Amygdala (tissue), 56 donors: ENCODE data around the gene SORCS2.

ENCODE experiments used
- DNase-seq, 56 donors: peaks; one replicate each; lab custom pipeline; 2025; lab: John Stamatoyannopoulos, UW

The SORCS2 gene

DNA sequence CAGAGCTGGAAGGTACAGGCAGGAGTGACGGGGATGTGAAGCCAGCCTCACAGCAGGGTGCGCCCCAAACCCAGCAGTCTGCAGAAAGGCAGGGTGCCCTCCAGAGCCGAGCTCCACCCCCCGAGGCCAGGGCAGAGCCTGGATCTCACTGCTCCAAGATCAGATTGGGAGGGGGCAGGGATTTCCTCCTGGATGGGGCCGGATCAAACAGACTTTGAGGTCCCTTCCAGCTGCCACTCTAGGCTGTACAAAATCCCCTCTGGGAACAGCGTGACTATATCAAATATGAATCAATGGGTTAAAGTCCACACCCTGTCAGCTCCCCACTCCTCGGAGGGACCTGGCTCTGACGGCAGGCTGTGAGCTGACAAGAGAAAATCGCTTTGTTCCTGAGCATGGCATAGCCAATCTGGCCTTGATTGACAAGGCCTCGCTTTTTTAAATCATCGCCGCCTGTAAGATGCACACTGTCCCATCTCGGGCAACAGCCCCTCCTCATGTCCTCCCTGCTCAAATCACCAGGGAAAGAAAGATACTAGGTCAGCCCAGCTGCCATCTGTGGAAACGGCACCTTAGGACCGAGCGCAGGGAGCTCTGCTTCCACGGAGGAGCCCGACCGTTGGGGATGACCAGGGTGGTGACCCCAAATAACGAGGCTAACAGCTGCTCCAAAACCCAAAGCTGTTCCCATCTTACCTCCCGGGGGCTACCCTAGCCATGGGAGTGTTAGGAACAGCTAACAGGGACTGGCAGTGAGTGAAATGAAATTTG, 202.5 kb downstream of the SORCS2 start:
- no peak for DNase-seq

DNA sequence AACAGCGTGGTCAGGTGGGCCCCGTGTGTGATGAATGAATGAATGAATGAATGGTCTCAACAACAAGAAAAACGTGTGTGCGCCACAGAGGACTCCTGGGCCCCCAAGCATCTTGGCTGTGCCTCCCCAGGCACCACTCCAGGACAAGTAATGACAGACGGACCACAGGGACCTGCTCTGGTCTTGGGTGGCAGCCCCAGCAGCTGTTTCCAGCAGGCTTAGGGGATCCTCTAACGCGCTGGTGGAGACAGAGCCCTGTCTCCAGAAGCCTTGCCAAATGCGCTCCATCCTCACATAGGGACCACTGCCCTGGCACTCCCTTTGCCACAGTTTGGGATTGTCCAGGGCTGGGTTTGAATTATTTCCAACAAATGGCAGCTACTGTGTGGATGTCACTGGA, 203.3 kb downstream of the SORCS2 start:
- DNase-seq = no peak

DNA sequence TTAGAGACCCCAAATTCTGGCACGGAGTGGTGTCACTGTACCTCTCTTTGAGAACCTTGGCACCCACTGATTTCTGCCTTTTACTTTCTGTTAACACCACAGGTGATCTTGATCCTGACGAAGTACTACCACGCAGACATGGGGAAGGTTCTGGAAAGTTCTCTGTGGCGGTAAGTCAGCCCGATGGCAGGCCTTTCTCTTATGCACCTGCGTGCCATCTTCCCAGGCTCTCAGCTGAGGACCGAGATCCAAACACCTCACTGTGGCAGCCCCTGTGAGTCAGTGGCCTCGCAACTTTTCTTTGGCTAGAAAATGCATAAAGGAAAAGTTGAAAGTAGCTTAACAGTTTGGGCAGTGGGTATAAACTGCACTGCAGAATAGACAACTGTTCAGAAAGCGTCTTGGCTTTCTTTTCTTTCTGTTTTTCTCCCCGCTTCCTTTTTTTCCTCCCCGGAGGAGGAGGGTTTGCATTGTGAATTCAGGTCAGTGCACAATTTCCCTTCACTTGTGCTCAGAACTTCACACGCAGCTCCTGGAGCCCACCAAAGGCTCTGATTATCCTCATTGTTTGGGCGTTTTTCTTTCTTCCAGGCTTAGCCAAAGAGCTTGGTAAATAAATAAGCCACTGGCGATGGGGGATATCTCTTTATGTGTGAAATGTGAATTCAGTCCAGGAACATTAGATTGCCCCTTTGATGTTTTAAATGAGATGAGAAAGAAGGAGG, 204.0 kb downstream of the SORCS2 start:
- no peak for DNase-seq

DNA sequence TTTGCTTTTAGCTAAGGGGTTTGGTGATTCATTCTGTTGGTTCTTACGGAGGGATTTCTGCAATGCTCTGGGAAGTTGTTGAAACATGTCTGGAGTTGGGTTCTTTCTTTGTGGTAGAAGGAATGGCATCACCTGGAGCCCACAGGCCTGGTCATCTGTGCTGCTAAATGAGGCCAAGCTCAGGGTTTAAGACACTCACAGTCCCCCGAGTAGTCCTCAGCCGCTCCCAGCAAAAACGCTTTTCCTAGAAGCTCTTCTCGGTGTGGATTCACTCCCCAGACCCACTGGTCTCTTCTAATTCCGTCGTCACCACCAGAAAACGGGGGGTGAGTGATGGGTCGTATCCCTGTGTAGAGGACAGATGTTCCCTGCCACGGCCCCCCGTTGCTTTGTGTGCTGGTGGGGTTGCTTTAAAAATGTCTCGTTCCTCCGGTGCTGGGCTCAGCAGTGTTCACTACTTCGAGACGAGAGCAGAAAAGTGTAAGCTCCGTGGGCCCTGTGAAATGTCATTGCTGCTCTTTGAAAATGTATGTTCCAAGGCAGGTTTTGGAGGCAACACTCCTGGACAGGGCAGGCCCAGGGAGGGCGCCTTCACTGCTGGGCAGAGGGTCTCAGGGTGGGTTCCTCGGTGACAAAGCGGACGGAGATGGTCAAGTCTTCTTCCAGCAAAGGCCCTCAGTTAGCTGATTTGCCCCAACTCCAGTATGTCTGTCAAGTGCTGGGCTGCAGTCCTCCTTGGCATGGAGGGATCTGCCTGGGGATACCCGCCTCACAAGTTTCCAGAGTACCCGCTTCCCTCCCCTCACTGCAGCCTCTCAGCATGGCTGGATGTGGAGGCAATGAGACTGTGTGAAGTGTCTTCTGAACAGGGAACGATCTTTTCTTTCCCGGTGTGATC, 205.1 kb downstream of the SORCS2 start:
- DNase-seq = no peak

DNA sequence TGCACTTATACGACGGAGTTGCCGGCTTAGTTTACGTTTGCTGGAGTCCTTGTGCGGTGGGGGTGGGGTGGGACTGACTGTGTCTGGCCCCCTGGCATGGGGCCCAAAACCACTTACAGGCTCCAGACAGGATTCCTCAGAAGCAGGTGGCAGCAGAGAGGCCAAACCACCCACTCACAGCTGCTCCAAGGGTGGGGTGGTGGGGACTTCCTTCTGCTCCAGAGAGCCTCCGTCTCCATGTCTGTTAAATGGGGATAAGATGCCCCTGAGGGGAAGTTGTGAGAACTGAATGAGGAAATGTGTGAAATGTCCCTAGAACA, 205.7 kb downstream of the SORCS2 start:
- DNase-seq = peak in 1 of 56 donors; percentile 39

DNA sequence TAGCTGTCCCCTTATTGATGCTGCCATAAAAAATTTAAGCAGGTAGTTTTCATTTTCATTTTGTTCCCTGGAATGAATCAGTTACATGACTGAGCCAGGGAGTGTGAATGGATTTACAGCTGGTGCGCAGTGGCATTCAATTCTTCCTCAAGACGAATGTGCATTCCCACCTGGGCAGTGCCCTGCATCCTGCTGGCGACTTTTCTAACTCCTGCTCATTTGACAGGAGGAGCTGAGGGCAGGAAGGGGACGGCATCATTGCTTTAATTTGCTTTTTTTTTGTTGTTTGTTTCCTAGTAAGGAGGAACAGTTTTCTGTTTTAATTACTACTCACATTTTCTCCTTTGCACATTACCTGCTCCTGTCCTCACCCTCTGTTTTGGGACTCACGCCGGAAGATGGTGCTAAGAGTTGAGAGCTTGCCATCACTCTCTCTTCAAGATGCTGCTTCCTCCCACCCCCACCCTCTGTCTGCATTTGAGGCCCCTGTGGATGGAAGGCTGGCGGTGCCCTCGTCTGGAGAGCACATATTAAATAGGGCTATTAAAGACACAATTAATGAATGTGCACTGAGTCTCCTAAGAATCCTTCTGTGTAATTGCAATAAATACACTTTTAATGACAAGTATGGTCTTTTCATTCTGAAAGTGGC, 206.6 kb downstream of the SORCS2 start:
- DNase-seq = no peak

DNA sequence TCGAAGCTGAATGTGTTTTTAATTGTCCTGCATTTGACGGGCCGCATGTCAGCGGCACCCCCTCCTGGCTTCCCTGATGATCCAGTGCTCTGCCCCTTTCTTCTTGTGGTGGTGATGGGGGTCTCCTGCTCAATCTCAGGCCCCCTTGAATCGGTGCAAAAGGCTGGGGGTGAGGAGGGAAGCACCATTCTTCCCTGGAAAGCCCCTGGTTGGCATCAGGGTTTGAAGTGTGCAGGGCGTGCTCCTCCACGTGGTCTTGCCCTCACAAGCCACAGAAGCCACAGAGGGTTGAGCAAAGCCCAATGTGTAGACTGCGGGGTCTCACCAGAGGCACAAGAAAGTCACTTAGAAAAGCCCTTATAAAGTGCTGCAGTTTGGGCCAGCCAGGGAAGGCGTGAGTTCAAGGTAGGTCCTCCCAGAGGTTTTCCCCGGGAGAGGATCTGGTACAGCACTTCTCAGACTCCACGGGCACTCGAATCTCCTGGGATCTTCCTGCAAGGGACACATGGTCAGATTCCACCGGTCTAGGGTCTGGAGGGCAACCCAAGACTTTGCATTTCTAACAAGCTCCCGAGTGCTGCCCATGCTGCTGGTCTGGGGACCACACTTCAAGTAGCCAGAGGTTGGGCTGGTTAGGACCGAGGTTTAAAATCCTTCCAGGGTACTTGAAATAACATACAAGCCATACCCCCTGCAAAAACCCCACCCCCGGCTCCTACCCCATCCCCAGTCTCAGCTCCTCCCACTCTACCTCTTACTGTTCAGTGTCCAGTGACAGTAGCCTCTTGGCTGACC, 207.3 kb downstream of the SORCS2 start:
- DNase-seq = no peak

DNA sequence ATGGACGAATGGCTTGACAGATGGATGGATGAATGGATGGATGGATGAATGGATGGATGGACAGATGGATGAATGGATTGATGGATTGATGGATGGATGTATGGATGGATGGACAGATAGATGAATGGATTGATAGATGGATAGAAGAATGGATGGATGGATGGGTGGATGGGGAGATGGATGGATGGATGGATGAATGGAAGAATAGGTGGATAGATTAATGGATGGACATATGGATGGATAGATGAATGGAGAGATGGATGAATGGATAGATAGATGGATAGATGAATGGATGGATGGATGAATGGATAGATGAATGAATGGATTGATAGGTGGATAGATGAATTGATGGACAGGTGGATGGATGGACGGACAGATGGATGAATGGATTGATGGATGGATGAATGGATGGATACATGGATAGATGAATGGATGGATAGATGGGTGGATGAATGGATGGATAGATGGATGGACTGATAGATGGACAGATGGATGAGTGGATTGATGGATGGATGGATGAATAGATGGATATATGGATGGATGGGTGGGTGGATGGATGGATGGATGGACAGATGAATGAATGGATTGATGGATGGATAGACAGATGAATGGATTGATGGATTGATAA, 208.4 kb downstream of the SORCS2 start:
- no peak for DNase-seq

DNA sequence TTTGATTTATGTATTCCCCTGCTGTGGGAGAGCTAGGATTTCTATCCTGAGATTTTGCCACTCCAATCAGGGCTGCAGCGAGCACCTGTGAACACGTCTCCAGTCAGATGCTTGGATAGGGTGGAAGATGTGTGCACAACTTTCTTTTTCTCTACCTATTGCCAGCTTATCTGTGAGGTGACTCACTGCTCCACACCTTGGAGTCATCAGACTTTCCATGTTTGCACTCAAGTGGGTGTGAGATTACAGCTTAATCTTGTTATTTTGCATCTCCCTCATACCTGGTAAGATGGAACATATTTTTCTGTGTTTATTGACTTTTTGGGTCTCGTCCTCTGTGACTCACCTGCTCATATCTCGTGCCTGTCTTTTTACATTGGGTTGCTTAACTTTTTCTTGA, 210.2 kb downstream of the SORCS2 start:
- no peak for DNase-seq

DNA sequence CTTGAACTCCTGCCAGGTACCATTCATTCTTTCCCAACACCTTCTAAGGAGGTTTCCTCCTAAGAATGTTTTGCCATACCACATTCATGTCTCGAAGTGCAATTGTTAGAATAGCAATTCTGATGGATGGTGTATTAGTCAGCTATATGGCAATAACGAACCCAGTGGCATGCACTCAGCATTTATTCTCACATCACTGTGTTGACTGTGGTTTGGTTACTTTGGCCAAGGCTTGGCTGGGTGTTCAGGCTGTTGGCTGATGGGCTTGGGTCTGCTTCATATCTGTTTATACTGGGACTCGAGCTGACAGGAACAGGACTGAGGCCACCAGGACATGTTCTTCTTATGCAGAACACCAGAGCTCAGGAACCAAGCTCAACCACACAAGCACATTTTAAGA, 210.7 kb downstream of the SORCS2 start:
- DNase-seq = no peak

DNA sequence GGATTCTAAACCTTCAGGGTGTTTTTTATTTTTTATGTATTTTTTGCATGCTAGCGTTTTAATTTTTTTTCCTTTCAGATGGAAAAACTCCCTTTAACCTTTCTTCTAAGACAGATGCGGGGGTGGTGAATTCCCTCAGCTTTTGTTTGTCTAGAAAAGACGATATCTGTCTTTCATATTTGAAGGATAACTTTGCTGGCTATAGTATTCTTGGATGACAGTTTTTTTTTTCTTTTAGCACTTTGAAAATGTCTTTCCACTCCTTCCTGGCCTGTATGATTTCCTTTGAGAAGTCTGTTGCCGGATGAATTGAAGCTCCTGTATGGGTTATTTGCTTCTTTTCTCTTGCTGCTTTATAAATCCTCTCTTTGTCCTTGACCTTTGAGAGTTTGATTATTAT, 215.8 kb downstream of the SORCS2 start:
- DNase-seq = no peak

DNA sequence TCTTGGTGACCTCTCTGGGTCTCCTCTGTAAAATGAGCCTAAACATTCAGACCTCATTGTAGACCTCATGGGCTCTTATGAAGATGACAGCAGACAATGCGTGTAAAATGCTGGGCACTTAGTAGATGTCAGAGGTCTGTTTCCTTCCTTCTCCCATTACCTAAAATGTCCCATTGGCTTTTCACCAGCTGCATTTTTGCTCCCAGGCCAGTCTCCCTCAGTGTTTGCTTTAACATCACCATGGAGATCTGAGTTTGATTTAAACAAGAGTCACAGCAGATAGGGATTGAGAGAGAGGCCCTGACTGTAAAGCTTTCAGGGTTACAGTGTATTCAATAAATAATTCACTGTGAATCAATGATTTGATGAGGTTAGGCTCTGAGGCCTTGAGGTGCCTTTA, 218.1 kb downstream of the SORCS2 start:
- no peak for DNase-seq

DNA sequence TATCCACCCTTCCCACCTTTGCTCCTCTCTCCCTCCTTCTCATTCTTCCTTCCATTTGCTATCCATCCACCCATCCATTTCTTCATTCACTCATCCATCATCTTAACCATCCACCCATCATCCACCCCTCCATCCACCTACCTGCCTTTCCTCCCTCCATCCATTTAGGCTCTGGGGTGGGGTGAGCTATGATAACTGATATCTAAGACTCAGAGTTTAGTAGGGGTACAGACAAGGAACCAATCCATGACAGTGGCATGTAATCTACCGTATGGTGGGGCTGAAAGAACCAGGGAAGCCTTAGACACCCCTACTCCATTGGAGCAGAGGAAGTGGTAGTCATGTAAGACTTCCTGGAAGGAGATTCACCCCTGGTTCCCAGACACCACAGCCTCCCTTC, 219.2 kb downstream of the SORCS2 start:
- DNase-seq = no peak

DNA sequence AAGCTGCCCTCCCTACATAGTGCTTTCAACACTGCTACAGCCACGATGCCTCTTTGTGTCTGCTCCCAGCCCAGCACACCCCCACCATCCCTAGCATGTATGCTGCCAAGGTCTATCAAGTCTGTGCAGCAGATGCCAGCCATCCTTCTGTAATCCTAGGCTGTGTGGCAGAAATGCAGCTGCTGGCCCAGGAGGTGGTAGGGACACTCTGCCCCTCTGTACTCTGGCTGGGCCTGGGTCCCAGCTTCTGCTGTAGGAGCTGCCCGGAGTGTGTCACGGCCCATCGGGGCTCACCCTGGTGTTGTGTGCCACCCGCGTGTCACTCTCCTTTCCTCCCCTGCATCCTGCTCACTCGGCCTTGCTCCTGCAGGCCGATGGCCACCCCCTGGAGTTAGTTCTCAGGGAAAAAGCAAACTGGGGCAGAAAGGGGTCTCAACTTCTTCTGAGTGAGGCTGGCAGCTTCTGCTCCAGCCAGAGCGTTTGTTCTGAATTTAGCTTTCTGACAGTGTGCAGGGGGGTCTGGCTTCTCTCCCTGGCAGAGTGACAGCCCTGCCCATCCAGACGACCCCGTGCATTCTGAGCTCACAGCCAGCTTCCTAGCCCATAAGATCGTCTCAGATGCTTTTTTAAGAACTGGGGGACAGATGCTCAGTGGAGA, 219.7 kb downstream of the SORCS2 start:
- DNase-seq = no peak

DNA sequence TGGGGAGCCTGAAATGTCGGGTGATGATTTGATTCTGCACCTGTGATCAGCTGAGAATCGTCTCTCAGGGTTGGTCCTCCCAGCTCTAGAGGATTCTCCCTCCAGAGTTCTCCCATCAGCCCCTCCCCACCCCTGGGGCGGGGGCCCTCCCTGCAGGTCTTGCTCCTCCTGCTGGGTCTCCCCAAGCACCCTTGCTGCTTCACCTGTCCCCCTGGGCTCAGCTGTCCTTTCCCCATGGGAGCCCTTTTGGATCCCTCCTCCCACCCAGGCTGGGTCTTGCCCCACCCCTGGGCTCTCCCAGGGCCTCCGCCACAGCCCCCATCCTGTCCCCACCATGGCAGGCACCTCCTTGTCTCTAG, 220.2 kb downstream of the SORCS2 start:
- DNase-seq = no peak

DNA sequence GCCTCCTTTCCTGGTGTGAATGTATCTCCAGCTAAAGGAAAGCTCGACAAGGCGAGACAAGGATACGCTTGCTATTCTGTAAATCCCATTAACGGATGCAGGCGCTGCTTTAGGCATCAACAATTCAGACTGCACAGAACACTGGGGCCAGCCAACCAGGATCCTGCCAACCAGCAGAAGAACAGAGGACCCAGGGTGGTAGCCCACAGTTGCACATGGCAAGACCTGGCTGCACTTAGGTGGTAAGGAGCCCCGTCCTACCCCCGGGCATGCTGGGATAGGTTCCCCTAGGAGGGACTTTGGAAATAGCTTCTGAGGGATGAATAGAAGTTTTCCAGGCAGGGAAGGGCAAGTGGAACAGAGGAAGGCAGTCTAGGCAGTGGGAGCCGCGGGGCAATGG, 221.7 kb downstream of the SORCS2 start:
- DNase-seq = no peak

DNA sequence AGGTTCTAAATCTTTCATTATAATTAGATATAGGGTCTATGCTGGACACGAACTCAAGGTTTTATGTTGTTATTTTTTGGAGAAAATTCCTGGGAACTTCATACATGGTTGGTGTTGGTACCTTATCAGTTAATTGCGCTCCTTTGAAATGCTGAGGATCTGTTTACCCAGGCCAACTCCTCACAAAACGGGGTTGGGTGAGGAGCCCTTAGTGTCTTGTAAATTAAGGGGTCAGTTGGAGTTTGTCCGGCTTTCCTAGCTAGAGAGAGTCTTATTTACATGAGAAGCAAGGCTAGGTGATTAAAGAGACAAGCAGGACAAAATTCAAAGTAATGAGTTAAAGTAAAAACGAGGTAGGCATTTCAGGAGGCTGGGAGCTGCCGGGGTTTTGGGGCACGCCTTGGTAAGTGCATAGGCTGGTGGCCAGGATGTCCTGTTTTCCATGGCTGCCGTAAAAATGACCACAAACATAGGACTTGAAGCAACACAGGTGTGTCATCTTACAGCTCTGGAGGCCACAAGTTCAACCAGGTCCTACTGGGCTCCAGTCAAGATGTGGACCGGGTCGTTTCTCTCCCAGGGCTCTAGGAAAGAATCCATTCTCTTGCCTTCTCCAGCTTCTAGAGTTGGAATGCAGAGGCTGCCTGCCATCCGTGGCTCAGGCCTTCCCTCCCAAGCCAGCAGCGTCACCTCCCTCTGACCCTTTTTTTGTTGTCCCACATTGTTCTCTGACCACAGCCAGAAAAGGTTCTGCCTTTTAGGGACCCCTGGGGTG, 222.6 kb downstream of the SORCS2 start:
- no peak for DNase-seq

DNA sequence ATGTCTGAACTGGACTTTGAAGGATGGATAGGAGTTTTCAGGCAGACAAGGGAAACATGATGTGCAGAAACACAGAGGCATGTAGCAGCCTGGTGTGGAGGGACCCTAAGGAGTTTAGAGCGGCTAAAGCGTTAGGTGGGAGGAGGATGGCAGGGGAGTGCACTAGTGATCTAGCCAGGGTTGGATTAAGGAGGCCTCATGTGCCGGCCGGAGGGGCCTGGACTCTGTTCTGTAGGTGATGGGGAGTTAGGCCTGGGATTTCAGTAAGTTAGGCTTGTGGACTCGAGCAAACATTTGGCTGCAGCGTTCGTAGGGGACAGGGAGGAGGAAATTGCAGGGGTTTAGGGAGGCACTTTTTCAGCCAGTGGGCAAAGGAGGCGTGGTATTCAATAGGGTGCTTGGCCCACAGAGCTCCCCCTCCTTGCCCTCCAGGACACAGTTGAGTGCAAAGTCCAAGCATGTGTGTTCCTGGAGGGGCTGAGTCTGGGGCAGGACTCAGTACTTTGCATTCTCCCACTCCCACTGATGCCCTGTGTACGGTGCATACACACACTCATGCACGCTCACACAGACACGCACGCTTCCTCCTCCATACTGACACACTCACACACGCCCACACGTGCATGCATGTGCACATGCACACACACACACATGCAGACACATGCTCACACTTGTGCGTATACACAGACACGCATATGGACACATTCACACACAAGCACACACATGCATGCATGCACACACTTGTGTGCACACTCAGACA, 223.8 kb downstream of the SORCS2 start:
- no peak for DNase-seq
